A204.1 (cell line): ENCODE measurements around the gene TRAPPC12.
"Not testable (repeated sequence)": the region's sequence is repeated elsewhere in the genome, so short reads cannot be mapped to it uniquely, and the experiment has no call there.

ENCODE experiments used
- FAIRE-seq: peaks from 2 replicates; lab custom pipeline; 2012; peaks lifted over from hg19 to GRCh38; lab: Jason Lieb, UNC

TRAPPC12 gene

DNA sequence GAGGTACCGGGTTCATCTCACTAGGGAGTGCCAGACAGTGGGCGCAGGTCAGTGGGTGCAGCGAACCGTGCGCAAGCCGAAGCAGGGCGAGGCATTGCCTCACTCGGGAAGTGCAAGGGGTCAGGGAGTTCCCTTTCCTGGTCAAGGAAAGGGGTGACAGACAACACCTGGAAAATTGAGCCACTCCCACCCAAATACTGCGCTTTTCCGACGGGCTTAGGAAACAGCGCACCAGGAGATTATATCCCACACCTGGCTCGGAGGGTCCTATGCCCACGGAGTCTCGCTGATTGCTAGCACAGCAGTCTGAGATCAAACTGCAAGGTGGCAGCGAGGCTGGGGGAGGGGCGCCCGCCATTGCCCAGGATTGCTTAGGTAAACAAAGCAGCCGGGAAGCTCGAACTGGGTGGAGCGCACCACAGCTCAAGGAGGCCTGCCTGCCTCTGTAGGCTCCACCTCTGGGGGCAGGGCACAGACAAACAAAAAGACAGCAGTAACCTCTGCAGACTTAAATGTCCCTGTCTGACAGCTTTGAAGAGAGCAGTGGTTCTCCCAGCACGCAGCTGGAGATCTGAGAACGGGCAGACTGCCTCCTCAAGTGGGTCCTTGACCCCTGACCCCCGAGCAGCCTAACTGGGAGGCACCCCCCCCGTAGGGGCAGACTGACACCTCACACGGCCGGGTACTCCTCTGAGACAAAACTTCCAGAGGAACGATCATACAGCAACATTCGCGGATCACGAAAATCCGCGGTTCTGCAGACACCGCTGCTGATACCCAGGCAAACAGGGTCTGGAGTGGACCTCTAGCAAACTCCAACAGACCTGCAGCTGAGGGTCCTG lies 9.9 kb upstream of the TRAPPC12 start:
- FAIRE-seq: not testable (repeated sequence)

GRCh38 chr2:3376821-3377220 lies 2.7 kb upstream of the TRAPPC12 start:
- FAIRE-seq: no peak

GRCh38 chr2:3377279-3377611 lies 2.2 kb upstream of the TRAPPC12 start:
- no peak for FAIRE-seq

DNA sequence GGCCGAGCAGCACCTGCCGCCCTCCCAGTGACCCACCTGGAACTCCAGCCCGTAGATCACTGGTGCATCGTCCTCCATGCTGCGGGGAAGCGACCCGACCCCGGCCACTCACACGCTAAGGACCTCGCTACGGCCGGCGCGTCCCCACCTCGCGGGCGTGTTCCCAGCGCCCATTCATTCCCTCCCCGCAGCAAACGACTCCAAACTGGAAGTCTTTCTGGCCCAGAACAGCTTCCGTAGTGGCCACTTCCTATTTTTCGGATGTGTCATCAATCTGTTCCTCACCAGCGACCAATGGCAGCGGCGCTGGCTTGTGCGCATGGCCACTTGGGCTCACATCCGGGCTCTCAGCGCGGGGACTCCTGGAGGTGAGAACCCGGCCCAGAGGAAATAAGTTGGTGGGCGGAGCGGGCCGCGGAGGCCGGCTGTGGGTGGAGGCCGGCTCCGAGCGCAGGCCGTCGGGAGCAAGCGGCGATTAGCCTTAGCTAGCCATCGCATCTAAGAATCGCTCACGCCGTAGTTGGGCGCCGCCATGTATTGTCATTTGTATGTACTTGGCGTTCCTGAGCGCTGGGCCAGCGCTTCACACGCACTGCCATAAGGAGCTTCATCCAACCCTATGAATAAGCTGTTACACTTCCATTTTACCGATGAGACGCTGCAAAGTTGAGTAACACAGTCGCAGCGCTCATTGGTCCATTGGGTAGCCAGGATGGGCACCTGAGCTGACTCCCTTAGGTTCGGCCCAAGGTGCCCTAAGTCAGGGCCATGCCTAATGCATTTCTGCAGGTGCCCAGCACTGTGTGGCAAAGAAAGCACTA lies 1.7 kb upstream of the TRAPPC12 start, which contains the start of gene EIPR1:
TSS of gene EIPR1 (minus strand) at position 207 of the 821 bp plus-strand sequence. CDS start at position 78, 129 bp downstream.
- FAIRE-seq: peak; percentile 91

DNA sequence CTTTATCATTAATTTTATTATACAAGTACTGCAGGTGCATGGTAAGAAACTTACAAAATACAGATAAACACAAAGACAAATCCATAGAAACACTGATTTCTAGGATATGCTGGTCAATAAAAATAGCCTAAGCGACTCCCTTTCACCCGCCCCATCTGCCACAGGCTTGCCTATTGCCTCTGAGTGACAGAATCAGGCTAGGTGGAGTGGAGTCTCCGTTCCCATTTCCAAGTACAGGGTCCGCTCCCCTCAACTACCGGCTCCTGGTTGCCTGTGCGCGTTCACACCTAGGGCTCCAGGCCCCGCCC lies 201 bp upstream of the TRAPPC12 start:
- FAIRE-seq: no peak

GRCh38 chr2:3386448-3386958 lies 7.0 kb downstream of the TRAPPC12 start:
- FAIRE-seq: no peak

GRCh38 chr2:3387011-3387410 lies 7.5 kb downstream of the TRAPPC12 start:
- no peak for FAIRE-seq

DNA sequence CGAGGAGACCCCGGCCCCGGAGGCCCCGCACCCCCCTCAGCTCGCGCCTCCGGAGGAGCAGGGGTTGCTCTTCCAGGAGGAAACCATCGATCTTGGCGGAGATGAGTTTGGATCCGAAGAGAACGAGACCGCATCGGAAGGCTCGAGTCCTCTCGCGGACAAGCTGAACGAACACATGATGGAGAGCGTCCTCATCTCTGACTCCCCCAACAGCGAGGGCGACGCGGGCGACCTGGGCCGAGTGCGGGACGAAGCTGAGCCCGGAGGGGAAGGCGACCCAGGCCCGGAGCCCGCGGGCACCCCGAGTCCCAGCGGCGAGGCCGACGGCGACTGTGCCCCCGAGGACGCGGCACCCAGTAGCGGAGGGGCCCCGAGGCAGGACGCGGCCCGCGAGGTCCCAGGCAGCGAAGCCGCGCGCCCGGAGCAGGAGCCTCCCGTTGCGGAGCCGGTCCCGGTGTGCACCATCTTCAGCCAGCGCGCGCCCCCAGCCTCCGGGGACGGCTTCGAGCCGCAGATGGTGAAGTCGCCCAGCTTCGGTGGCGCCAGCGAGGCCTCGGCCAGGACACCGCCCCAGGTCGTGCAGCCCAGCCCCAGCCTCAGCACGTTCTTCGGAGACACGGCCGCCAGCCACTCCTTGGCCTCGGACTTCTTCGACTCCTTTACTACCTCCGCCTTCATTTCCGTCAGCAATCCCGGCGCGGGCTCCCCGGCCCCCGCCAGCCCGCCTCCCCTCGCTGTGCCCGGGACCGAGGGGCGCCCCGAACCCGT lies 8.3 kb downstream of the TRAPPC12 start:
- FAIRE-seq: no peak

GRCh38 chr2:3388412-3388738 lies 8.9 kb downstream of the TRAPPC12 start:
- FAIRE-seq: no peak

- FAIRE-seq: no peak
Observed at GRCh38 chr2:3389193-3389592, 9.7 kb downstream of the TRAPPC12 start.

DNA sequence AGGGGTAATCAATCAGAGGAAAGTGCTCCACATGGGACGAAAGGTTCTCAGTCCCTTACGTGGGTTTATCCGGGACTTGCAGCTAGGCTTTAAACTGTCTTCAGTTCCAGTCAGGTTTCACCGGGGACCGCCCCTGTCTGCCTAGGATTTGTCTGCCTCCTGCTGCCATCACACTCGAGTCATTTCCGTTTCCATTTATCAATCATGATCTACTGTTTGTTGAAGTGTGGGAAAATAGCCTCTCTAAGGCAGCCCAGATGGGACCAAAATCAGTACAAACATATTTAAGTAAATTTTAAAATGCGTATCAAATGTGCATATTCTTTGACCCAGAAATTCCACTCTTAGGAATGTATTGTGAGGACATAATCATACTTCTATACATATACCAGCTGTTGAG lies 10.5 kb downstream of the TRAPPC12 start:
- FAIRE-seq: no peak

DNA sequence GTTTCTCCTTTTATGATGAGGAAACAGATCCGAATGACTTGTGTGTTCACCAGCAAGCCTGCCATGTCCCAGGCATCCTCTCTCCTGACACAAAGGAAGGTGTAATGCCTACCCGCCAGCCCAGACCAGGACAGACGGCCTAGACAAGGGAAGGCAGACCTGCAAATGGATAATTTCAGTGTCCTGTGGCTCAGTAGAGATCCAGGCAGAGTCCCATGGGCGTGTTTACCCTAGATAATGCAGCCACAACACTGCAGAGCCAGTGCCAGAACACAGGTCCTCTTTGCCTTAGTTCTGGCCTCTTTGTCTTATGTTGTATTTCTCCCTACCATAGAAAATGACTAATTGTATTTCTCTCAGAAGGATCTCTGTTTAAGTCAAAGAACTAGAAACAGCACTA lies 12.7 kb downstream of the TRAPPC12 start:
- FAIRE-seq: no peak

- FAIRE-seq: no peak
Observed at GRCh38 chr2:3396920-3397559, 17.5 kb downstream of the TRAPPC12 start.

DNA sequence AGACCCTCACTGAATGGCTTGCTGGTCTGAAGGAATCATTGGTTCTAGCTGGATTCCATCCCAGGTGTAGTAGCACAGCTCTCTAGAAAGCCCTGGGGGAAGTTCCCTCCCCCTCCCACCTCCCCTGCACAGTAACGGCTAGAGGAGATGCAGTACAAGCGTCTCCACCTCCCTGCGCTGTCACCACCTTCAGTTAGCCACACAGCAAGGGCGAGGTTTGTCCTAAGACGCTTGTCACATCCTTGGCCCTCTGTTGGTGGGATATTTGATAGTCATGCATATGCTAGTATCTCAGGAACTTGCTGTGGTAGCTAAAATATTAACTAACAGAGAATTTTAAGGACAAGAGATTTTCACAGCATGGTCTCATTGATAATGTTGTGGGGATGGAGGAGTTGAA lies 19.4 kb downstream of the TRAPPC12 start:
- FAIRE-seq: no peak

DNA sequence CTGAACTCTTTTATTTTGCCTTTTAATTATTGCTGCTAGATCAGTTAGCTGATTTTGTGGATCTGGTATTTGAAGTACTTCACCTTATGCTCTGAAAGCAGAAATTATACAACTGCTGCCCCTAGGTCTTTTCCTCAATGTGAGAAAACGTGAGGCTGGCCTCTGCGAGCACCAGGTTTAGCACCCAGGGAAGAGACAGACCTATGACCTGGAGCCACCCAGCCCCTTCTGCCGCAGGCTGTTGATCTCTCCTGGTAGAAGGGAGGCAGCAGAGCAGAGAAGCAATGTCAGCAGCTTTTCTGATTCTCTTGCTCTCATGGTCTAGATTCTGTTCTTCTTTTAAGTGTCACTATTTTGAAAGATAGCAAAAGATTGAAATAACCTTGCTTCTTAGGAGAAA lies 19.9 kb downstream of the TRAPPC12 start:
- FAIRE-seq: no peak

DNA sequence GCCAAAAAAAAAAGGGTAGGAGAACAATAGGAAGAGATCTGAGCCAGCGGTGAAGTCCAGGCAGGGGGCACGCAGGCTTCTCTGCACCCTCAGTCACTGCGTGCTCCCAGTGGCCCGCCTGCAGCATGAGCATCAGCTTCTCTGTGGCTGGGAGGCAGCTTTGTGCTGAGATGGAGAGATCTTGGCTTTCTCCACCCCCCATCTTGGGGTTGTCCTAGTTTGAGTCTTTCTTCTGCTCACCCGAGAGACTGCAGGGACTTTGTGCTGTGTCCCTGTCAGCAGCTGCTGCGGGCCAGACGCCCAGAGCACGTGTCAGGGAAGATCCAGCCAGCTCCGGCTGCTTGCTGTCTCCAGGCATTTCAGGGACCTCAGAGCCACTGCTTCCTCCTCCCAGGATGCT lies 20.3 kb downstream of the TRAPPC12 start:
- no peak for FAIRE-seq

GRCh38 chr2:3403587-3404334 lies 24.3 kb downstream of the TRAPPC12 start:
- no peak for FAIRE-seq

- FAIRE-seq: no peak
Observed at GRCh38 chr2:3404349-3404894, 24.9 kb downstream of the TRAPPC12 start.

- FAIRE-seq: no peak
Observed at GRCh38 chr2:3405307-3405706, 25.8 kb downstream of the TRAPPC12 start.

GRCh38 chr2:3405876-3406275 lies 26.4 kb downstream of the TRAPPC12 start:
- no peak for FAIRE-seq

GRCh38 chr2:3406501-3406900 lies 27.0 kb downstream of the TRAPPC12 start:
- no peak for FAIRE-seq
